Stomach smooth muscle (tissue), 2 donors: ENCODE data around the gene GRM1.

ENCODE experiments used
- H3K27ac ChIP-seq: one replicate; pipeline ENCODE4 v1.7.0; 2013; ENCODE audit warnings: mild to moderate bottlenecking, low read length, inconsistent platforms
- H3K27me3 ChIP-seq, 2 donors: one replicate each; pipeline ENCODE4 v1.7.0; 2013; ENCODE audit warnings: low read length in 2 of 2; ENCODE audit not compliant: insufficient read depth in 2 of 2, control insufficient read depth in 1 of 2
- H3K36me3 ChIP-seq, 2 donors: one replicate each; pipeline ENCODE4 v1.7.0; 2013; ENCODE audit warnings: low read length in 2 of 2; ENCODE audit not compliant: control insufficient read depth in 2 of 2, insufficient read depth in 2 of 2
- H3K4me1 ChIP-seq: one replicate; pipeline ENCODE4 v1.7.0; 2013; ENCODE audit warnings: low read length; ENCODE audit not compliant: control insufficient read depth, insufficient read depth
- H3K4me3 ChIP-seq, 2 donors: one replicate each; pipeline ENCODE4 v1.7.0; 2013; ENCODE audit warnings: low read length in 2 of 2
- H3K9ac ChIP-seq, 2 donors: one replicate each; pipeline ENCODE4 v1.7.0; 2013; ENCODE audit warnings: low read length in 2 of 2, mild to moderate bottlenecking in 1 of 2
- H3K9me3 ChIP-seq, 2 donors: one replicate each; pipeline ENCODE4 v1.7.0; 2013; ENCODE audit warnings: low read length in 2 of 2; ENCODE audit not compliant: control insufficient read depth in 2 of 2
- donor health status: healthy.
- donor health status: Pancreatic carcinoma.

Gene GRM1

GRCh38 chr6:146289816-146290588, 261.1 kb downstream of the GRM1 start:
- H3K4me1 ChIP-seq: no peaks in the 10 kb centered on the region
- H3K4me3 ChIP-seq: no peak overlapping the region
- H3K36me3 ChIP-seq: no peaks in the 10 kb centered on the region
- H3K9me3 ChIP-seq: no peaks in the 10 kb centered on the region
- no peak overlapping the region for H3K27ac ChIP-seq
- H3K27me3 ChIP-seq: no peaks in the 10 kb centered on the region
- H3K9ac ChIP-seq: no peak overlapping the region

- H3K9ac ChIP-seq: no peak overlapping the region
- no peaks in the 10 kb centered on the region for H3K27me3 ChIP-seq
- H3K9me3 ChIP-seq: no peaks in the 10 kb centered on the region
- H3K36me3 ChIP-seq: no peaks in the 10 kb centered on the region
- H3K4me1 ChIP-seq: no peaks in the 10 kb centered on the region
- H3K27ac ChIP-seq: no peak overlapping the region
- no peak overlapping the region for H3K4me3 ChIP-seq
Measured at GRCh38 chr6:146290589-146290901, 261.7 kb downstream of the GRM1 start.

- Histone ChIP-seq H3K9me3 (no peaks in the 10 kb centered on the region), H3K9ac (no peak overlapping the region), H3K36me3 (no peaks in the 10 kb centered on the region), H3K4me3 (no peak overlapping the region), H3K27ac (no peak overlapping the region), H3K4me1 (no peaks in the 10 kb centered on the region), H3K27me3 (no peaks in the 10 kb centered on the region)
Measured at GRCh38 chr6:146292506-146292905, 263.6 kb downstream of the GRM1 start.

- H3K4me1 ChIP-seq: no peaks in the 10 kb centered on the region
- H3K4me3 ChIP-seq: no peak overlapping the region
- H3K9me3 ChIP-seq: no peaks in the 10 kb centered on the region
- H3K27ac ChIP-seq: no peak overlapping the region
- no peak overlapping the region for H3K9ac ChIP-seq
- H3K36me3 ChIP-seq: no peaks in the 10 kb centered on the region
- no peaks in the 10 kb centered on the region for H3K27me3 ChIP-seq
Measured at GRCh38 chr6:146295695-146296094, 266.8 kb downstream of the GRM1 start.

- no peaks in the 10 kb centered on the region for H3K27me3 ChIP-seq
- H3K9ac ChIP-seq: no peak overlapping the region
- H3K27ac ChIP-seq: no peak overlapping the region
- H3K36me3 ChIP-seq: no peaks in the 10 kb centered on the region
- H3K4me3 ChIP-seq: no peak overlapping the region
- no peaks in the 10 kb centered on the region for H3K4me1 ChIP-seq
- no peaks in the 10 kb centered on the region for H3K9me3 ChIP-seq
Measured at GRCh38 chr6:146297815-146298214, 269.0 kb downstream of the GRM1 start.

GRCh38 chr6:146300521-146300920, 271.7 kb downstream of the GRM1 start:
- H3K36me3 ChIP-seq: no peaks in the 10 kb centered on the region
- H3K4me3 ChIP-seq: no peak overlapping the region
- H3K9ac ChIP-seq: no peak overlapping the region

GRCh38 chr6:146301764-146302163, 272.9 kb downstream of the GRM1 start:
- Histone ChIP-seq H3K27ac (no peak overlapping the region), H3K36me3 (no peaks in the 10 kb centered on the region), H3K27me3 (no peaks in the 10 kb centered on the region)

More at GRCh38 chr6:146300521-146300920, 271.7 kb downstream of the GRM1 start:
- Histone ChIP-seq H3K27me3 (no peaks in the 10 kb centered on the region), H3K9me3 (no peaks in the 10 kb centered on the region), H3K27ac (no peak overlapping the region), H3K4me1 (no peaks in the 10 kb centered on the region)

GRCh38 chr6:146302994-146303393, 274.1 kb downstream of the GRM1 start:
- Histone ChIP-seq H3K9me3 (no peaks in the 10 kb centered on the region), H3K4me1 (no peaks in the 10 kb centered on the region), H3K27me3 (no peaks in the 10 kb centered on the region)

More at GRCh38 chr6:146301764-146302163, 272.9 kb downstream of the GRM1 start:
- Histone ChIP-seq H3K4me3 (no peak overlapping the region), H3K9me3 (no peaks in the 10 kb centered on the region), H3K4me1 (no peaks in the 10 kb centered on the region), H3K9ac (no peak overlapping the region)

GRCh38 chr6:146304181-146304580, 275.3 kb downstream of the GRM1 start:
- Histone ChIP-seq H3K4me1 (no peaks in the 10 kb centered on the region), H3K9ac (no peak overlapping the region), H3K4me3 (no peak overlapping the region), H3K9me3 (no peaks in the 10 kb centered on the region), H3K27ac (no peak overlapping the region), H3K36me3 (no peaks in the 10 kb centered on the region), H3K27me3 (no peaks in the 10 kb centered on the region)

More at GRCh38 chr6:146302994-146303393, 274.1 kb downstream of the GRM1 start:
- Histone ChIP-seq H3K9ac (no peak overlapping the region), H3K36me3 (no peaks in the 10 kb centered on the region), H3K27ac (no peak overlapping the region), H3K4me3 (no peak overlapping the region)

GRCh38 chr6:146305092-146305491, 276.2 kb downstream of the GRM1 start:
- Histone ChIP-seq H3K9me3 (no peaks in the 10 kb centered on the region), H3K36me3 (no peaks in the 10 kb centered on the region), H3K4me1 (no peaks in the 10 kb centered on the region)

GRCh38 chr6:146305951-146306350, 277.1 kb downstream of the GRM1 start:
- Histone ChIP-seq H3K9ac (no peak overlapping the region), H3K9me3 (no peaks in the 10 kb centered on the region), H3K27ac (no peak overlapping the region), H3K4me1 (no peaks in the 10 kb centered on the region), H3K36me3 (no peaks in the 10 kb centered on the region), H3K27me3 (no peaks in the 10 kb centered on the region), H3K4me3 (no peak overlapping the region)

More at GRCh38 chr6:146305092-146305491, 276.2 kb downstream of the GRM1 start:
- Histone ChIP-seq H3K27me3 (no peaks in the 10 kb centered on the region), H3K4me3 (no peak overlapping the region), H3K27ac (no peak overlapping the region), H3K9ac (no peak overlapping the region)
